SK-N-SH treated with all-trans-retinoic acid at 6 μM for 48 hours (cell line): ENCODE data around the gene CCDC106.

ENCODE experiments used
- ATAC-seq: fragments of 200-7000 bp; cut with Tn5 transposase; 3 replicates; pipeline ENCODE4 v1.9.1; 2020; ENCODE audit warnings: mild to moderate bottlenecking, moderate library complexity
- ARNTL ChIP-seq: fragments of 450-650 bp; formaldehyde crosslinking; IDR thresholded peaks from 2 replicates; pipeline ENCODE4 v1.5.0; 2020; ENCODE audit warnings: low read depth, mild to moderate bottlenecking, moderate library complexity, borderline replicate concordance
- BACH2 ChIP-seq: fragments of 250-450 bp; sonication (Bioruptor Pico); IDR thresholded peaks from 2 replicates; pipeline ENCODE4 v1.9.0; 2021; ENCODE audit warnings: mild to moderate bottlenecking, borderline replicate concordance
- CREB5 ChIP-seq: fragments of 250-450 bp; sonication (Bioruptor Pico); IDR thresholded peaks from 2 replicates; pipeline ENCODE4 v1.5.1; 2020; ENCODE audit warnings: low read depth, mild to moderate bottlenecking, moderate library complexity
- CSDC2 ChIP-seq: fragments of 250-450 bp; sonication (Bioruptor Pico); IDR thresholded peaks from 2 replicates; pipeline ENCODE4 v1.5.0; 2020; ENCODE audit warnings: mild to moderate bottlenecking, moderate library complexity
- GLIS3 ChIP-seq: fragments of 250-450 bp; sonication (Bioruptor Pico); IDR thresholded peaks from 2 replicates; pipeline ENCODE4 v1.5.0; 2020; ENCODE audit warnings: mild to moderate bottlenecking, moderate library complexity
- ISL1 ChIP-seq: fragments of 250-450 bp; sonication (Bioruptor Pico); IDR thresholded peaks from 2 replicates; pipeline ENCODE4 v2.1.2; 2022; ENCODE audit warnings: mild to moderate bottlenecking, moderate library complexity
- OSR1 ChIP-seq: fragments of 250-450 bp; sonication (Bioruptor Pico); IDR thresholded peaks from 2 replicates; pipeline ENCODE4 v1.8.0; 2022; ENCODE audit warnings: moderate library complexity, mild to moderate bottlenecking, inconsistent platforms
- POU6F1 ChIP-seq: fragments of 250-450 bp; sonication (Bioruptor Pico); IDR thresholded peaks from 2 replicates; pipeline ENCODE4 v1.8.0; 2021; ENCODE audit warnings: low read depth, mild to moderate bottlenecking, moderate library complexity, borderline replicate concordance
- PPARA ChIP-seq: fragments of 250-450 bp; sonication (Bioruptor Pico); IDR thresholded peaks from 2 replicates; pipeline ENCODE4 v1.5.0; 2020; ENCODE audit warnings: mild to moderate bottlenecking, borderline replicate concordance
- RARB ChIP-seq: fragments of 250-450 bp; sonication (Bioruptor Pico); IDR thresholded peaks from 2 replicates; pipeline ENCODE4 v1.8.0; 2021; ENCODE audit warnings: mild to moderate bottlenecking, moderate library complexity
- SNAI2 ChIP-seq: fragments of 250-450 bp; sonication (Bioruptor Pico); IDR thresholded peaks from 2 replicates; pipeline ENCODE4 v1.5.0; 2020; ENCODE audit warnings: mild to moderate bottlenecking, moderate library complexity
- TOX ChIP-seq: fragments of 250-450 bp; sonication (Bioruptor Pico); IDR thresholded peaks from 2 replicates; pipeline ENCODE4 v1.8.0; 2021; ENCODE audit warnings: mild to moderate bottlenecking, moderate library complexity, borderline replicate concordance
- TSHZ2 ChIP-seq: fragments of 250-450 bp; sonication (Bioruptor Pico); IDR thresholded peaks from 2 replicates; pipeline ENCODE4 v1.5.0; 2020; ENCODE audit warnings: mild to moderate bottlenecking, moderate library complexity
- ZC3H10 ChIP-seq: fragments of 250-450 bp; sonication (Bioruptor Pico); IDR thresholded peaks from 2 replicates; pipeline ENCODE4 v1.5.1; 2021; ENCODE audit warnings: mild to moderate bottlenecking, moderate library complexity
- ZFP3 ChIP-seq: fragments of 250-450 bp; sonication (Bioruptor Pico); IDR thresholded peaks from 2 replicates; pipeline ENCODE4 v1.5.0; 2020; ENCODE audit warnings: mild to moderate bottlenecking, moderate library complexity
- ZFP30 ChIP-seq: fragments of 450-650 bp; formaldehyde crosslinking; IDR thresholded peaks from 2 replicates; pipeline ENCODE4 v1.5.0; 2022; ENCODE audit warnings: mild to moderate bottlenecking, moderate library complexity
- ZNF565 ChIP-seq: fragments of 450-650 bp; formaldehyde crosslinking; conservative IDR thresholded peaks from 2 replicates; pipeline ENCODE4 v1.5.0; 2020; ENCODE audit warnings: low read depth, mild to moderate bottlenecking, moderate library complexity

The CCDC106 gene

GRCh38 chr19:55619286-55619685 is 28.7 kb upstream of the CCDC106 start:
- no peak for ATAC-seq
- no peak for TF ChIP-seq ZC3H10 (CRISPR knock-in tag)
- TF ChIP-seq PPARA (CRISPR knock-in tag) = no peak
- no peak for TF ChIP-seq ZFP3 (CRISPR knock-in tag)
- no peak for TF ChIP-seq CREB5 (CRISPR knock-in tag)
- no peak for TF ChIP-seq POU6F1

- ATAC-seq = no peak
- TF ChIP-seq SNAI2 (CRISPR knock-in tag) (no peak), GLIS3 (CRISPR knock-in tag) (no peak), CREB5 (CRISPR knock-in tag) (no peak), OSR1 (CRISPR knock-in tag) (no peak), ZFP3 (CRISPR knock-in tag) (no peak), TOX (CRISPR knock-in tag) (no peak), TSHZ2 (CRISPR knock-in tag) (no peak)
- TF ChIP-seq, all 23 proteins: peak for 0
Measured at GRCh38 chr19:55620410-55621204, 27.4 kb upstream of the CCDC106 start.

- TF ChIP-seq CREB5 (CRISPR knock-in tag) (no peak), ARNTL (CRISPR knock-in tag) (no peak), RARB (CRISPR knock-in tag) (no peak), PPARA (CRISPR knock-in tag) (no peak), ZFP30 (CRISPR knock-in tag) (no peak), ISL1 (CRISPR knock-in tag) (no peak), BACH2 (CRISPR knock-in tag) (no peak), SNAI2 (CRISPR knock-in tag) (no peak), ZNF565 (CRISPR knock-in tag) (no peak), ZC3H10 (CRISPR knock-in tag) (no peak), ZFP3 (CRISPR knock-in tag) (no peak)
- no peak for ATAC-seq
Measured at GRCh38 chr19:55621205-55621672, 26.8 kb upstream of the CCDC106 start.

- no peak for ATAC-seq
- no peak for TF ChIP-seq PPARA (CRISPR knock-in tag)
- no peak for TF ChIP-seq CSDC2 (CRISPR knock-in tag)
- no peak for TF ChIP-seq TOX (CRISPR knock-in tag)
Measured at GRCh38 chr19:55621673-55622231, 26.3 kb upstream of the CCDC106 start.
